ENCODE data around the gene TMOD1.

DNA sequence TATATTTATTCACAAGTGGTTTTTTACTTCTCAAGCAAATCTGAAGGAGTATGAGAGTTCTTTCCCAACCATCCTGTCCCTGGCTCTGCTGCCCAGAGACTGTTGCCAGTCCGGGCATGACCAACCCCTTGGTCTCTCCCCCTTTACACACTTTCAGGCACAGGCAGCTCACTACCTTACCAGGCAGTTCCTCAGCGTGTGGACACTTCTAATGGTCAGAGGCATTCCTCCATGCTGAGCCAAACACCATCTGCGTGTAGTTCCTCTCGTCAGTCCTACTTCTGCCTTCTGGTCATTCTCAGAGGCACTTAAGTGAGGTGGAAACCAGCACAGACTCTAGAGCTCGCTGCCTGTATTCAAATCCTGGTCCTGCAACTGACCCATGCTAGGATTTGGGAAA, 75.6 kb downstream of the TMOD1 start:
- TF ChIP-seq, protein P1, sequence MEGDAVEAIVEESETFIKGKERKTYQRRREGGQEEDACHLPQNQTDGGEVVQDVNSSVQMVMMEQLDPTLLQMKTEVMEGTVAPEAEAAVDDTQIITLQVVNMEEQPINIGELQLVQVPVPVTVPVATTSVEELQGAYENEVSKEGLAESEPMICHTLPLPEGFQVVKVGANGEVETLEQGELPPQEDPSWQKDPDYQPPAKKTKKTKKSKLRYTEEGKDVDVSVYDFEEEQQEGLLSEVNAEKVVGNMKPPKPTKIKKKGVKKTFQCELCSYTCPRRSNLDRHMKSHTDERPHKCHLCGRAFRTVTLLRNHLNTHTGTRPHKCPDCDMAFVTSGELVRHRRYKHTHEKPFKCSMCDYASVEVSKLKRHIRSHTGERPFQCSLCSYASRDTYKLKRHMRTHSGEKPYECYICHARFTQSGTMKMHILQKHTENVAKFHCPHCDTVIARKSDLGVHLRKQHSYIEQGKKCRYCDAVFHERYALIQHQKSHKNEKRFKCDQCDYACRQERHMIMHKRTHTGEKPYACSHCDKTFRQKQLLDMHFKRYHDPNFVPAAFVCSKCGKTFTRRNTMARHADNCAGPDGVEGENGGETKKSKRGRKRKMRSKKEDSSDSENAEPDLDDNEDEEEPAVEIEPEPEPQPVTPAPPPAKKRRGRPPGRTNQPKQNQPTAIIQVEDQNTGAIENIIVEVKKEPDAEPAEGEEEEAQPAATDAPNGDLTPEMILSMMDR (IDR thresholded peaks at IDR 0.05; ENCODE audit: low read depth, low read length): no peak
- TF ChIP-seq EZH2phosphoT487 (IDR thresholded peaks at IDR 0.05; ENCODE audit: low read depth): no peak

Measured in OCI-LY3 (cell line).